Spleen (tissue), 11 donors: ENCODE results near the gene NTRK2. TPM values are rescaled to one million over a fixed set of nuclear protein-coding genes. Genes with fewer than 3 reads are reported as not detected.

Experiments used
- DNase-seq: peaks from one replicate; pipeline ENCODE4 v3.0.0-alpha.2; 2020
- H3K27ac ChIP-seq, 8 donors: fragments of 200-600 bp; sonication (generic) in 7 of 8; 1 replicate in 4 of 8; 2 replicates in 4 of 8; pipeline versions ENCODE4 v1.5.0 to v1.8.0; 2016 to 2021; ENCODE audit warnings: inconsistent platforms in 4 of 8, mild to moderate bottlenecking in 4 of 8, moderate library complexity in 1 of 8
- H3K27me3 ChIP-seq, 7 donors: fragments of 200-600 bp; sonication (generic) in 6 of 7; replicated peaks in 1 of 7; 1 replicate in 4 of 7; 2 replicates in 3 of 7; pipeline versions ENCODE4 v1.5.0 to v1.8.0; 2016 to 2021; ENCODE audit warnings: inconsistent platforms in 3 of 7, mild to moderate bottlenecking in 1 of 7
- H3K36me3 ChIP-seq, 6 donors: fragments of 200-600 bp; sonication (generic) in 5 of 6; 1 replicate in 4 of 6; 2 replicates in 2 of 6; pipeline versions ENCODE4 v1.5.0 to v1.8.0; 2016 to 2021; ENCODE audit warnings: inconsistent platforms in 2 of 6
- H3K4me1 ChIP-seq, 6 donors: fragments of 200-600 bp; sonication (generic) in 5 of 6; 1 replicate in 3 of 6; 2 replicates in 3 of 6; pipeline versions ENCODE4 v1.5.0 to v1.8.0; 2016 to 2021; ENCODE audit warnings: inconsistent platforms in 3 of 6
- H3K4me3 ChIP-seq, 8 donors: fragments of 200-600 bp; sonication (generic) in 7 of 8; 1 replicate in 4 of 8; 2 replicates in 4 of 8; pipeline versions ENCODE4 v1.5.0 to v1.8.0; 2016 to 2021; ENCODE audit warnings: inconsistent platforms in 4 of 8, mild to moderate bottlenecking in 4 of 8, moderate library complexity in 2 of 8
- H3K9me3 ChIP-seq, 8 donors: fragments of 200-600 bp; sonication (generic) in 7 of 8; 1 replicate in 4 of 8; 2 replicates in 4 of 8; pipeline versions ENCODE4 v1.5.0 to v1.8.0; 2016 to 2021; ENCODE audit warnings: inconsistent platforms in 4 of 8
- POLR2A ChIP-seq, 3 donors: fragments of 450-650 bp; IDR thresholded peaks; one replicate each; pipeline ENCODE4 v1.5.1; 2017; ENCODE audit warnings: antibody characterized with exemption in 3 of 3, mild to moderate bottlenecking in 1 of 3
- POLR2AphosphoS5 ChIP-seq, 3 donors: sonication (generic); formaldehyde crosslinking; IDR thresholded peaks; one replicate each; pipeline ENCODE4 v1.5.1; 2017; ENCODE audit warnings: antibody characterized with exemption in 3 of 3
- WGBS, 5 donors: extraction: QIAGEN DNeasy Blood & Tissue Kit in 3 of 5; methylation state at CpG; one replicate each; pipeline versions ENCODE4 v1.1.5 to v1.1.7; 2013 to 2018; 5-methylcytosine and 5-hydroxymethylcytosine counted together
- intact Hi-C: fragments of 100-400 bp; cut with DNase I; formaldehyde crosslinking; loops from one replicate; pipeline ENCODE4 v1.15.0; 2023; ENCODE audit warnings: low total_unique reads
- polyA plus RNA-seq, 3 donors: library from polyadenylated mRNA; stranded (reverse); fragments of 200-250 nt; gene quantifications; one replicate each; pipeline ENCODE4 v1.2.1, GENCODE V29; 2013
- total RNA-seq, 7 donors: library from RNA; depleted of rRNA in 3 of 7; stranded (reverse); fragments of >200 nt in 3 of 7; fragmentation: NEBNext Ultra II Directional in 4 of 7; extraction: Animal tissue kit (Norgen Biotek cat#: 25700) in 4 of 7; gene quantifications; one replicate each; pipeline versions ENCODE4 v1.1.0 to v1.2.1, GENCODE V29; 2016 to 2021
- TF ChIP-seq, protein P1 (sequence below), 11 experiments: fragments of 200-600 bp in 7 of 11; fragments of 450-650 bp in 4 of 11; sonication (generic) in 4 of 11; IDR thresholded peaks in 8 of 11; conservative IDR thresholded peaks in 3 of 11; 1 replicate in 7 of 11; 2 replicates in 4 of 11; pipeline versions ENCODE4 v1.4.0 to v1.8.0; 2016 to 2021; ENCODE audit warnings: antibody characterized with exemption in 11 of 11, inconsistent platforms in 4 of 11, mild to moderate bottlenecking in 1 of 11
- donor health status: healthy with polysubstance abuse.
- donor health status: DM: no; HTN: no; CAD: no; lungs with moderate emphysema.
- donor health status: DM: no; HTN: no; CAD: no.
- donor health status: Bipolar disorder and iron deficiency.
- donor health status: healthy.
- donor health status: DM: no; HTN: no; CAD: no.
- donor health status: DM: yes; HTN: yes; CAD: no.

The NTRK2 gene
- total and polyA plus RNA-seq, 10 donors: 0.63 to 22.7 (median 8.9) TPM

GRCh38 chr9:84943482-84944050 lies 274.0 kb downstream of the NTRK2 start:
- DNase-seq: no peak
- Histone ChIP-seq H3K27me3 (peaks cover 0 to 3% (median 0%) of the 10 kb centered on the region in 7 donors), H3K4me1 (no peaks in the 10 kb centered on the region), H3K36me3 (no peaks in the 10 kb centered on the region), H3K4me3 (no peak overlapping the region), H3K27ac (no peak overlapping the region), H3K9me3 (no peaks in the 10 kb centered on the region)
- intact Hi-C loops: no loop called here
- 76 to 92% (median 80%) methylated on average over 2 of the region's 2 CpGs for WGBS, 5 donors
- TF ChIP-seq, protein P1, sequence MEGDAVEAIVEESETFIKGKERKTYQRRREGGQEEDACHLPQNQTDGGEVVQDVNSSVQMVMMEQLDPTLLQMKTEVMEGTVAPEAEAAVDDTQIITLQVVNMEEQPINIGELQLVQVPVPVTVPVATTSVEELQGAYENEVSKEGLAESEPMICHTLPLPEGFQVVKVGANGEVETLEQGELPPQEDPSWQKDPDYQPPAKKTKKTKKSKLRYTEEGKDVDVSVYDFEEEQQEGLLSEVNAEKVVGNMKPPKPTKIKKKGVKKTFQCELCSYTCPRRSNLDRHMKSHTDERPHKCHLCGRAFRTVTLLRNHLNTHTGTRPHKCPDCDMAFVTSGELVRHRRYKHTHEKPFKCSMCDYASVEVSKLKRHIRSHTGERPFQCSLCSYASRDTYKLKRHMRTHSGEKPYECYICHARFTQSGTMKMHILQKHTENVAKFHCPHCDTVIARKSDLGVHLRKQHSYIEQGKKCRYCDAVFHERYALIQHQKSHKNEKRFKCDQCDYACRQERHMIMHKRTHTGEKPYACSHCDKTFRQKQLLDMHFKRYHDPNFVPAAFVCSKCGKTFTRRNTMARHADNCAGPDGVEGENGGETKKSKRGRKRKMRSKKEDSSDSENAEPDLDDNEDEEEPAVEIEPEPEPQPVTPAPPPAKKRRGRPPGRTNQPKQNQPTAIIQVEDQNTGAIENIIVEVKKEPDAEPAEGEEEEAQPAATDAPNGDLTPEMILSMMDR (IDR thresholded peaks at IDR 0.05 in 8 of 11, conservative IDR thresholded peaks at IDR 0.05 in 3 of 11): no peak
- TF ChIP-seq POLR2AphosphoS5 (IDR thresholded peaks at IDR 0.05) (no peak), POLR2A (IDR thresholded peaks at IDR 0.05) (no peak)

DNA sequence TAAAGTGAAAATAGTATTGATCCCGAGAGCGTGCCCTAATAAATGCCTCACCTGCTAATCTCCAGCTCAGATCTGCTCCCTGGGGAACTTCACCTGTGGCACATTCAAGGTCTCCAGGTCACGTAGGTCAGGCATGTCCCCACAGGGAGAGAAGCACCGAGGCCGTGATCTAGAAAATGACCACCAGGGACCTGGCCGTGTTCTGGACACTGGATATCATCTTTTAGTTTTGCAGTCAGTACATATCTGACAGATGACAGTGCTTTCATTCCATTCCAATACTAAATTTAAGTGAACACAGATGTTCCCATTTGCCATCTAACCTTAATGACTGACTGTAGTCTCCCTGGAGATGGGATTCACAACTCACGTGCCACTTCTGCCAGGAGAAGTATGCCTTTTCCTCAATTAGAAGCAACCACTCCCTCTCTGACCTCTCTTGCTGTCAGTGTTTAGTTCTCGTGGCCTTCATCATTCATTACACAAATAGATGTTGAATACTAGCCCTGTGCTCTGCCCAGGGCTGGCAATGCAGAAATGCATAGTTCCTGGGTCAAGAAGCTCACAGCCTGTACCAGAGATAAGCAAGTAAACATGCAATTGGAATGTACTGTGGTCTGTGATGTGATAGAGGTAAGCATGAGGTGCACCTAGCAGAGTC lies 276.5 kb downstream of the NTRK2 start:
- intact Hi-C loops: no loop called here
- TF ChIP-seq, protein P1 (IDR thresholded peaks at IDR 0.05 in 8 of 11, conservative IDR thresholded peaks at IDR 0.05 in 3 of 11): no peak
- no peak for TF ChIP-seq POLR2A (IDR thresholded peaks at IDR 0.05)
- TF ChIP-seq POLR2AphosphoS5 (IDR thresholded peaks at IDR 0.05): no peak
- no peak overlapping the region for H3K27ac ChIP-seq
- no peaks in the 10 kb centered on the region for H3K4me1 ChIP-seq
- peaks cover 0 to 5% (median 0%) of the 10 kb centered on the region in 7 donors for H3K27me3 ChIP-seq
- H3K9me3 ChIP-seq: no peaks in the 10 kb centered on the region
- 79 to 87% (median 79%) methylated on average over 8 of the region's 8 CpGs for WGBS, 5 donors
- H3K4me3 ChIP-seq: no peak overlapping the region
- no peaks in the 10 kb centered on the region for H3K36me3 ChIP-seq
- DNase-seq: no peak

- DNase-seq: no peak
- H3K4me1 ChIP-seq: peaks cover 0 to 2% (median 0%) of the 10 kb centered on the region in 6 donors
- TF ChIP-seq POLR2AphosphoS5 (IDR thresholded peaks at IDR 0.05): no peak
- TF ChIP-seq, protein P1 (IDR thresholded peaks at IDR 0.05 in 8 of 11, conservative IDR thresholded peaks at IDR 0.05 in 3 of 11): no peak
- no peak for TF ChIP-seq POLR2A (IDR thresholded peaks at IDR 0.05)
- intact Hi-C loops: no loop called here
- WGBS, 5 donors: 89 to 96% (median 95%) methylated on average over 5 of the region's 5 CpGs
- H3K27ac ChIP-seq: no peak overlapping the region
- H3K27me3 ChIP-seq: peaks cover 0 to 5% (median 0%) of the 10 kb centered on the region in 7 donors
- H3K4me3 ChIP-seq: no peak overlapping the region
- no peaks in the 10 kb centered on the region for H3K36me3 ChIP-seq
- H3K9me3 ChIP-seq: no peaks in the 10 kb centered on the region
Observed at GRCh38 chr9:84947412-84947972, 278.0 kb downstream of the NTRK2 start.

- no peak overlapping the region for H3K4me3 ChIP-seq
- TF ChIP-seq POLR2A (IDR thresholded peaks at IDR 0.05) (no peak), POLR2AphosphoS5 (IDR thresholded peaks at IDR 0.05) (no peak)
- TF ChIP-seq, protein P1 (IDR thresholded peaks at IDR 0.05 in 8 of 11, conservative IDR thresholded peaks at IDR 0.05 in 3 of 11): no peak
- H3K36me3 ChIP-seq: no peaks in the 10 kb centered on the region
- no peak for DNase-seq
- H3K9me3 ChIP-seq: no peaks in the 10 kb centered on the region
- H3K27ac ChIP-seq: no peak overlapping the region
- H3K27me3 ChIP-seq: peaks cover 0 to 5% (median 0%) of the 10 kb centered on the region in 7 donors
- intact Hi-C loops: no loop called here
- WGBS, 5 donors: 87 to 95% (median 92%) methylated on average over 4 of the region's 4 CpGs
- peaks cover 0 to 3% (median 0%) of the 10 kb centered on the region in 6 donors for H3K4me1 ChIP-seq
Observed at GRCh38 chr9:84949258-84949657, 279.7 kb downstream of the NTRK2 start.
